OCI-LY7 (cell line): ENCODE data around the gene SUPT4H1. TPM values are rescaled to one million over a fixed set of nuclear protein-coding genes. Genes with fewer than 3 reads are reported as not detected.

ENCODE experiments used
- BruUV-seq: library from RNA; stranded (reverse); fragments of 400-500 nt; replicated peaks from 2 replicates; lab custom pipeline; 2021; lab: Mats Ljungman, UMichigan
- CTCF ChIA-PET: fragments of 300-600 bp; sonication (Branson Sonifier 250); formaldehyde crosslinking; loops from one replicate; lab custom pipeline; 2022; ENCODE audit warnings: antibody characterized with exemption; ENCODE audit not compliant: unreplicated experiment; lab: Charles Lee
- POLR2A ChIA-PET: fragments of 300-600 bp; sonication (Branson Sonifier 250); formaldehyde crosslinking; loops from one replicate; lab custom pipeline; 2022; ENCODE audit warnings: antibody characterized with exemption; lab: Charles Lee
- DNase-seq: peaks from one replicate; pipeline ENCODE4 v3.0.0-alpha.2; 2015; ENCODE audit warnings: low spot score
- H2AFZ ChIP-seq: fragments of 200-600 bp; sonication (generic), shearing (Covaris generic); 2 replicates; pipeline ENCODE4 v1.6.1; 2014; ENCODE audit warnings: mild to moderate bottlenecking, antibody characterized with exemption, low read length, moderate library complexity
- H3K27ac ChIP-seq: fragments of 200-600 bp; sonication (generic); 2 replicates; pipeline ENCODE4 v1.5.1; 2014; ENCODE audit warnings: mixed run types, low read depth, mild to moderate bottlenecking, moderate library complexity, low read length, inconsistent platforms; ENCODE audit not compliant: poor library complexity, severe bottlenecking
- H3K36me3 ChIP-seq: fragments of 200-600 bp; sonication (generic); 2 replicates; pipeline ENCODE4 v1.6.1; 2014; ENCODE audit warnings: mild to moderate bottlenecking, antibody characterized with exemption, low read length, moderate library complexity, mixed read lengths; ENCODE audit not compliant: insufficient read depth
- H3K4me1 ChIP-seq: fragments of 200-600 bp; sonication (generic); 2 replicates; pipeline ENCODE4 v1.5.1; 2014; ENCODE audit warnings: mild to moderate bottlenecking, low read length; ENCODE audit not compliant: insufficient read depth, poor library complexity, severe bottlenecking
- H3K4me2 ChIP-seq: fragments of 200-600 bp; sonication (generic); 2 replicates; pipeline ENCODE4 v1.6.1; 2014; ENCODE audit warnings: mild to moderate bottlenecking, low read length
- H3K4me3 ChIP-seq: fragments of 200-600 bp; sonication (generic); 2 replicates; pipeline ENCODE4 v1.5.1; 2014; ENCODE audit warnings: mild to moderate bottlenecking, low read depth, low read length; ENCODE audit not compliant: poor library complexity, severe bottlenecking
- H3K79me2 ChIP-seq: fragments of 200-600 bp; sonication (generic); 2 replicates; pipeline ENCODE4 v1.6.1; 2016; ENCODE audit warnings: low read depth, mild to moderate bottlenecking, low read length, moderate library complexity, mixed read lengths; ENCODE audit not compliant: insufficient read depth
- H3K9me2 ChIP-seq: fragments of 200-600 bp; sonication (generic); 2 replicates; pipeline ENCODE4 v1.6.1; 2016; ENCODE audit warnings: mild to moderate bottlenecking, low read length, mixed read lengths; ENCODE audit not compliant: insufficient read depth
- H3K9me3 ChIP-seq: fragments of 200-600 bp; sonication (generic); 2 replicates; pipeline ENCODE4 v1.6.1; 2014; ENCODE audit warnings: mild to moderate bottlenecking, mixed run types, low read length, mixed read lengths
- H4K20me1 ChIP-seq: fragments of 200-600 bp; sonication (generic); 2 replicates; pipeline ENCODE4 v1.6.1; 2014; ENCODE audit warnings: mild to moderate bottlenecking, antibody characterized with exemption, low read length, moderate library complexity, mixed read lengths; ENCODE audit not compliant: insufficient read depth
- CTCF ChIP-seq: fragments of 200-600 bp; sonication (generic); conservative IDR thresholded peaks from 2 replicates; pipeline ENCODE4 v1.5.1; 2014; ENCODE audit warnings: mild to moderate bottlenecking, antibody characterized with exemption, low read length, moderate library complexity, mixed read lengths
- EZH2phosphoT487 ChIP-seq: fragments of 200-600 bp; sonication (generic); IDR thresholded peaks from 2 replicates; pipeline ENCODE4 v1.6.1; 2018; ENCODE audit warnings: low read depth, borderline replicate concordance, mild to moderate bottlenecking, mixed run types, antibody characterized with exemption, low read length, moderate library complexity, mixed read lengths
- intact Hi-C: fragments of 100-400 bp; cut with micrococcal nuclease; formaldehyde crosslinking; loops from one replicate; pipeline ENCODE4 v1.10.0; 2022; ENCODE audit not compliant: unreplicated experiment
- total RNA-seq, 2 experiments: library from RNA; depleted of rRNA in 1 of 2; stranded (reverse); fragments of >200 nt in 1 of 2; shearing (Covaris generic) in 1 of 2; gene quantifications; 2 replicates each; pipeline ENCODE4 v1.2.3, GENCODE V29; 2014 to 2022

Gene SUPT4H1
- total RNA-seq, 2 experiments from 2014 or later, result 56.5 to 65.5 TPM

- H3K4me1 ChIP-seq, result peaks cover 77% of the 10 kb centered on the region
- intact Hi-C loops, result loop anchor here (10.0 kb wide), 2 partner anchors 711 to 819 kb away; partner anchors contain the start of genes PRR11 and SKA2
- H3K36me3 ChIP-seq, result peaks cover 19% of the 10 kb centered on the region
- 0 out of 2 replicates have a peak, but pooled peaks cover 6% of the 10 kb centered on the region for H4K20me1 ChIP-seq
- peak; percentile 89 for DNase-seq
- H3K79me2 ChIP-seq, result peaks cover 65% of the 10 kb centered on the region
- no peak for TF ChIP-seq EZH2phosphoT487
- no peak for TF ChIP-seq CTCF
- CTCF ChIA-PET, result interaction anchor here (0.6 to 1.6 kb wide), 3 partner anchors 9 to 34 kb away, joined by 3 to 7 read pairs (median 4); partner anchors contain the start of gene SUPT4H1
- H3K4me2 ChIP-seq, result peak overlapping the region; percentile 100
- H3K27ac ChIP-seq, result peak overlapping the region; percentile 99
- H3K9me2 ChIP-seq, result no peaks in the 10 kb centered on the region
- no peak overlapping the region for H2AFZ ChIP-seq
- POLR2A ChIA-PET, result interaction anchor here (0.5 to 8.0 kb wide), 8 partner anchors 7 to 1536 kb away, joined by 3 to 179 read pairs (median 14); partner anchors contain the start of genes RNF43 and SUPT4H1
- no peaks in the 10 kb centered on the region for H3K9me3 ChIP-seq
- BruUV-seq, result no TSS peak
- H3K4me3 ChIP-seq, result peak overlapping the region; percentile 98
Observed at GRCh38 chr17:58335779-58336455, 16.1 kb downstream of the SUPT4H1 start.

GRCh38 chr17:58335061-58335731, 16.8 kb downstream of the SUPT4H1 start:
- peaks cover 60% of the 10 kb centered on the region for H3K79me2 ChIP-seq
- H3K4me2 ChIP-seq, result peak overlapping the region; percentile 100
- TSS peak; percentile 51 for BruUV-seq
- DNase-seq, result peak; percentile 56
- no peaks in the 10 kb centered on the region for H3K9me2 ChIP-seq
- H2AFZ ChIP-seq, result no peak overlapping the region
- H3K9me3 ChIP-seq, result no peaks in the 10 kb centered on the region
- intact Hi-C loops, result loop anchor here (10.0 kb wide), 2 partner anchors 710 to 820 kb away; partner anchors contain the start of genes PRR11 and SKA2
- peaks cover 22% of the 10 kb centered on the region for H3K36me3 ChIP-seq
- peak overlapping the region; percentile 98 for H3K4me3 ChIP-seq
- TF ChIP-seq CTCF, result no peak
- no peak for TF ChIP-seq EZH2phosphoT487
- ChIA-PET CTCF (interaction anchor here (1.4 to 1.6 kb wide), 2 partner anchors 9 to 17 kb away, joined by 4 to 7 read pairs; partner anchors contain the start of gene SUPT4H1), POLR2A (interaction anchor here (1.1 to 8.0 kb wide), 4 partner anchors 8 to 82 kb away, joined by 7 to 179 read pairs (median 18); partner anchors contain the start of gene RNF43)
- peak overlapping the region; percentile 99 for H3K27ac ChIP-seq
- H3K4me1 ChIP-seq, result peaks cover 72% of the 10 kb centered on the region
- 0 out of 2 replicates have a peak, but pooled peaks cover 6% of the 10 kb centered on the region for H4K20me1 ChIP-seq
